Stimulated activated CD4-positive, alpha-beta T cell treated with anti-CD3 and anti-CD28 coated beads, Interleukin-4, amount 100 ng/mL, for 24 hours (primary cell): ENCODE data around the gene ASAP2.

Experiments
- DNase-seq: peaks from one replicate; pipeline ENCODE4 v3.0.0-alpha.2; 2020

ASAP2 gene

GRCh38 chr2:9232166-9232479 lies 25.5 kb downstream of the ASAP2 start:
- no peak for DNase-seq

DNA sequence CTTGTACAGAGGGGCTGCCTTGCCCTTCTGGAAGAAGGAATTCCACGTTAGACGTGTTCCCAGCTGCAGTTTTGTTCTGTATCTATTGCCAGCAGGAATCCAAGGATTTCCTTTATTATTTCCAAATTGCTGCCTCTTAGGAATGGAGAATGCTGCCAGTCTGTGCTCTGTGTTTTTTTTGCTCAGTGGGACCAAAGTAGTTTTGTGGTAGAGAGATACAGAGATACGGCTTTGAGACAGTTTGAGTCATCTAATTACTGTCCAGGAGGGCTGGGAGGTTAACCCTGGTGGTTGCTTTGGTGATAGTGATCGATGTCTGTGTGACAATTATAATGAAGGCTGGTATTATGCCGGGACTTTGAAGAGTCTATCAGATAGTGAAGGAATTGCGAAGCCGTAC lies 26.3 kb downstream of the ASAP2 start:
- DNase-seq, result no peak

GRCh38 chr2:9234680-9235146 lies 28.1 kb downstream of the ASAP2 start:
- DNase-seq, result no peak

DNA sequence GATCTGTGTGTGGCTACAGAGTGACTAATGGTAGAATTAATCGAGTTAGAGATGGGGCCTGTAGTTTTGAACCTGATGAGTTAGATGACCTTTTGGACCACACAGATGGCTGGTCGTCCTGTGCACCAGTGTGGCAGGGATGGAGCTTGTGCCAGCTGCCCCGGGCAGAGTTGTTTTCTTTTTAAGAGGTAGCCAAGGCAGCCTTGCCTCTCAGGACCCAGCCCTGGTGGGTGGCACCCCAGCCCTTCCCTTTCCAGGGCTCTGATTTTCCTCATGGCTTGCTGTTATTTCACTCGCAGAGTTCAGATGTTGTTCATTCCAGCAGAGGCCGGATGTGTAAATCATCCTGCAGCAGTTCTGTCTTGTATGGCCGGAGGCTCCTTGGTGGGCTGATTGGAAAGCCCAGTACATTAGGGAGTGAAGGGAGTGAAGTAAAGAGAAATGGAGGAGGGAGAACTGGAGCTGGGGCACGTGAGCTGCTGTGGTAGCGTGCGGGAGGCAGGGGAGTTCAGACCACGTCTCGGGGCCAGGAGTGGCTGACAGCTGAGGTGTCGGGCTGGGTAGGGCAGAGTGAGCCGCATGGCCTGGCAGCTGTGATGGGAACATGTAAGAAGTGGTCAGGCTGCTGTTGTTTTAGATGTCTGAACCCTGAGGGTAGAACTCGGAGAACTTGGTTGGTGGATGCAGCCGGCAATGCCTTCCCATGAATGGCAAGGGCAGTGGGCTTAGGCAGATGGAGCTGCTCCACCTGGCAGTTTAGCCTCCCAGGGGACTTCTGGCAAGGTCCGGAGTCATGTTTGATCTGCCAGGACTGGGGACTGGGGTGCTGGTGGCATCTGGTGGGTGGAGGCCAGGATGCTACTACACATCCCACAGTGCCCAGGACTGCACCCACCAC lies 28.8 kb downstream of the ASAP2 start:
- DNase-seq, result no peak

DNA sequence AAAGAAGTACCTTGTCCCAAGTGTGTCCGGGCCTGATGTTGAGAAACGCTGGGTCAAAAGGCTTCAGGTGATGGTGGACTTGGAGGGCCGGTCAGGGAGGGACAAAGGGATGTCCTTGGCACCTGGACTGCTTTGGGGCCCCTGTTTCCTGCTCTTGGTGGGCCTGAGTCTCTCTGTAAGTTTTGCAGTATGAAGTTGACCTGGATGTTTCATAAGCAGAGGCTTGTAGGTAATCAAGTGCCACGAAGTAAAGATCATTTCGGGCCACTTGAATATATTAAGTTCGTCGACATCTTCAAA lies 29.4 kb downstream of the ASAP2 start:
- no peak for DNase-seq

- DNase-seq, result no peak
These were observed 30.3 kb downstream of the ASAP2 start for GRCh38 chr2:9236867-9237266.

GRCh38 chr2:9237831-9238230 lies 31.2 kb downstream of the ASAP2 start:
- no peak for DNase-seq

DNA sequence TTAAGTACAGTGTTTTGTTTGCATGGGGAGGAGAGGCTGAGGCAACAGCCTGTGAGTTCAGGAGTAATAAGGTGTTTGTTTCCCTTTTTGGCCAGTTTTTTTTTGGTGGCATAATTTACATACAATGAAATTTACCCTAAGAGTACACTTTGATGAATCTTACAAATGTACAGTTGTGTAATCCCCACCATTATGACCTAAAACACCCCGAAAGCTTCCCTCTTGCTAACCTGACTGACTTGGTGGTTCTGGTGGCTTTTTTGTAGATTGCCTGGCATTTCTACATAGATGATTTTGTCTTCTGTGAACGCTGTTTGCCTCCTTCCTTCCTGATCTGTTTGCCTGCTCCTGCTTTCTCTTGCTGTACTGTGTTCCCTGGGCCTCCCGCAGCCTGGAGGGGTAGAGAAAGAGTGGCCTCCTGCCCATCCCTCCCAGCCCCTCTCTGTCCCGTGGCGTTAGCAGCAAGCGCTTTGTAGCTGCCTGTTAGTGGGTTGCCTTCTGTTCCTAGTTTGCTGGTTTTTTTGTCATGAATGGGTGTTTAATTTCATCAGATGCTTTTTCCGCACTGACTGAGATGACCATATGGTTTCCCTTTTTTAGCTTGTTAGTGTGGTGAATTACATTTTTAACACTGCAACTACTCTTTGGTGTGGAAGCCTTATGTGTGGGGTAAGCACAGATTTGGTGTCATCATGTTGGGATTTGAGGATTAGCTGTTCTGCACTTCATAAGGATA lies 32.1 kb downstream of the ASAP2 start:
- DNase-seq, result no peak

DNA sequence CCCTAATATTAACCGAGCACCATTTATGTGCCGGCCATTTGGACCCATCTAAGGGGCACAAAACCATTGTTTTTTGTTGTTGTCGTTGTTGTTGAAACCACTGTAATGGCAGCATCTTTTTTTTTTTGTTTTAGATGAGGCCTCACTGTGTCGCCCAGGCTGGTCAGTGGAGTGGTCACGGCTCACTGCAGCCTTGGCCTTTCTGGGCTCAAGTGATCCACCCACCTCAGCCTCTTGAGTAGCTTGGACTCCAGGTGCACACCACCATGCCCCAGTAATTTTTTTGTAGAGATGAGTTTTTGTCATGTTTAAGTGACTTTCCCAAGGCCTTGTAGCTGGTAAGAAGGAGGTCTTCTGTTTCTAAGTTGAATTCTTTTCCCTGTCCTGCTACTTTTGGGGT lies 33.0 kb downstream of the ASAP2 start:
- no peak for DNase-seq

GRCh38 chr2:9240745-9241144 lies 34.1 kb downstream of the ASAP2 start:
- DNase-seq, result no peak

GRCh38 chr2:9241233-9241632 lies 34.6 kb downstream of the ASAP2 start:
- no peak for DNase-seq

DNA sequence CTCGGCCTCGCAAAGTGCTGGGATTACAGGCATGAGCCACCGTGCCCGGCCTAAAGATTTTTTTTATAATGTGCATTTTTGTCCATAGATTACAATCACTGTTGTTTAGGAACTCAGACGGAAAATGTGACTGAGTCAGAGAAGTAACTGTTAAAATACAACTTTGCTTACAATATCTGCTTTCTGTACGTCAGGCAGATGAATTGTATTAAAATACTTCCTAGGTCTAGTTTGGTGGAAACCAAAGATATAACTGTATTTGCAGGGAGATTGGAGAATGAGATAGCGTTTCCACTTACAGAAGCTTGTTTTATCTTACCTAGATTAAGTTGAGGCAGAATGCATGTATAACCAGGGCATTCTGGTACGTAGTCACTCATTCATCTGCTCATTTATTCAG lies 36.7 kb downstream of the ASAP2 start:
- no peak for DNase-seq

- no peak for DNase-seq
These were observed 38.5 kb downstream of the ASAP2 start for GRCh38 chr2:9244985-9245544.

DNA sequence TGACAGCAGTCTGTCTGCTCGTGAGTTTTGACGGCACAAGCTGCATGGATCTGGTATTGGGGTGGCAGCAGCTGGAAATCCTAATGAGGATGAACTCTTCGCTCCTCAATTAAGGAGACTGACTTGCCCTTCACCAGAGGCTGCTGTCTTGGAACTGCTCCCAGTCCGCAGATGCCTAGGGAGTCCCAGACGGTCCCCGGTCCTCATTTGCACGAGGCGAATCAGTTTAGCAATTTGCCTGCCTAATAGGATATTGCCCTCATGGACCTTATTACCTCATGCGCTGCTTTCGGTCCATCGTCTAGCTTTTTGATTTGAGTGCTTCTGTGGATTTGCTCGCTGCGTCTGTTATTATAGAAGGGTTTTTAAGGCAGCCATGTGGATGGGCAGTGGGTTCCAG lies 40.6 kb downstream of the ASAP2 start:
- DNase-seq, result no peak

DNA sequence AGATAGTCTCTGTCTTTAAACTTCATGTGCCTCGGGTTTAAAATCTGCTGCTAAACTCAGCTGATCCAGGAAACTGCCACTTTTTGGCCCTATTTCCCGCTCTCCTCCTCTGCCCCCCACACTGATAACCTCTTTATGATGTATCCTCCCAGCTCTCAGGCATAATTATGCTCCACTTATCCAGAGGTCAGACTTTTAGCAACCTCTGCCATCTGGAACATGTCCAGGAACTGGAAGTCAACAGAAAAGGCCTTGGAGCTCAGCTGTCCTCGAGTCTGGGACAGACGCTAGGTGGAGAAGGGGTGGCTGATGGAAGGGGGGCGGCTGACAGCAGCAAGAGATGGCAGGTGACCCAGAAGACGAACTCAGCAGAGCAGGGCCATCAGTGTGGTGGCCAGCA lies 41.2 kb downstream of the ASAP2 start:
- no peak for DNase-seq

- no peak for DNase-seq
These were observed 41.8 kb downstream of the ASAP2 start for GRCh38 chr2:9248363-9248762.

DNA sequence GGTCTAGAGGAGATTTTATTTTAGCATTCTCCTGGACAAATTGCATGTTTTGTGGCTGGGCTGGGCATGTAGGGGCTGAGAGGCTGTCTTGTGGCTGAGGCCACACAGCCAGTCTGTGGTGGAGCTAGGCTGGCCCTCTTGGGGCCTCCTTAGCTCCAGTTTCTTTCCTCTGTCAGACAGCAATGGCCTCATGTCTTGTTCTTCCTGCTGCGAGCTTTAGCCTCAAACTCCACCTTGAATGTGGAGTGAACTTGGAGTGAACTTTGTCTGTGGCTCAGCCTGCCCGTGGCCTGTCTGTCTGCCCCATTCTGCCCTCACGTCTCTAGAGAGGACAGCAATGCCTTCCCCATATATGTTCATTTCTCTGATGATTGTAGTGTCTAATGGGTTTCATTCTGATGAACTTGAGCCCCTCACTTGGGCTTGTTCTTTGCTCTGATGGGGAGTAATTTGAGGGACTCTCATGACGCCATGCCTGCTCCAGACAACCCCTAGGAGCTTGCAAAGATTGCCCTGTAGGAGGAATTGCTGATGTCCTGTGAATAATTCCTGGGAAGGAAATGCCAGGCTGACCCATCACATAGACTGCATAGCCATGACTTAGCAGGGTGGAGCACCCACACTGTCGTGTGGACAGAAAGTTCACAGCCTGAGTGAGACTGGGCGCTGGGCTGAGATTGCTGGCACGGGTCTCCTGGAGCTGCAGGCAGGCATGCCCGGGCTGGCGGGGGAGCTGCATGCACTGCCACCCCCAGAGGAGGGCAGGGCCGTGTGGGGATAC lies 42.6 kb downstream of the ASAP2 start:
- no peak for DNase-seq

- no peak for DNase-seq
These were observed 43.5 kb downstream of the ASAP2 start for GRCh38 chr2:9250091-9250490.

- no peak for DNase-seq
These were observed 44.0 kb downstream of the ASAP2 start for GRCh38 chr2:9250498-9251153.

DNA sequence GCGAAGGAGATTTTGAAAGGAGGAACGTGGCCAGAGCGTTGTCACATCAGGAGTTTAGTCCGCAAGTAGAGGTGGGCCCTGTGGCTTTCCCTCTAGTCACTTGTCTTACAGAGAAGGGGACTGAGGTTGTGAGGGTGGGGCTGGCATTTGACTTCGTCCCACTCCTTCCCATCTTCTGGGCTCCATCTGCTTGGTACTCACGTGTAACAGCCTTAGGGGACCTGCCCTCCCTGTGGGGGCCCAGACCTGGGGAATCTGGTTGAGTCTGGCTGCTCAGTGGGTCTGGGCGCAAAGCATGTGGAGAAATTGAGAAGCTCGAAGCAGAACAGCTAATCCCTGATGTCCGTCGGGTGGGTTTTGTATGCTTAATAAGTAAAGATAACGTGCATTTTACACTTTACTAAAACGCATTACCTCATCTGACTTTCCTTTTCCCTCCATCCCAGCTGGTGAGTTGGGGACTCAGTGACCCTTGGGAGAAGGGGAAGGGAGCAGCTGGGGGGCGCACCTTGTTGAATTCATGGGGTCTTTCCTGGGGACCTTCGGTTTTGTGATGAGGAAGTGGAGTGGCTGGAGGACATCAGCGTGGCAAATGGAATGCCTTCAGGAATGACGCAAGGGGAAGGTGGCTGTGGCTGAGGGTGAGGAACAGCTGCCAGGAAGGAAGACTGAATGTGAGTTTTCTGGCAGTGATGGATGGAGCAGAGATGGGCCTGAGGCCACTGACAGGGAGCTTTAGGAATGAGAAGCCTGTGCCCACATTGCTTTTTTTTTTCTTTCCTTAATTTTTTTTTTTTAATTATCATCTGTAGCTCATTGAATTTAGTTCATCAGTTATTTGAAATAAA lies 44.8 kb downstream of the ASAP2 start:
- no peak for DNase-seq

DNA sequence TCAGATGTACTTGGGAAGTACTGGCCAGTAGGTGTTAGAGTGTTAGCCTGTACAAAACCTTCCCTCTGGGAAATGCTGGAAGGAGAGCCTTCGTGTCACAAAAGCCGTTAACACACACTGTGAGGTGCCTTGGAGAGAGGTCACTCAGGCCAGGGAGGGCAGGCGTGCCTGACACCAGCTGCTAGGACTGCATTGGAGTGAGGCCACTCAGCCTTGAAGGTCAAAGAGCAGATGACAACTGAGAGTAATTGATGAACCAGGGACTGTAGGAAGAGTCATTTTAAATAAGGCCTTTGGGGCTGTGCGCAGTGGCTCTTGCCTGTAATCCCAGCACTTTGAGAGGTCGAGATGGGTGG lies 45.4 kb downstream of the ASAP2 start:
- no peak for DNase-seq

DNA sequence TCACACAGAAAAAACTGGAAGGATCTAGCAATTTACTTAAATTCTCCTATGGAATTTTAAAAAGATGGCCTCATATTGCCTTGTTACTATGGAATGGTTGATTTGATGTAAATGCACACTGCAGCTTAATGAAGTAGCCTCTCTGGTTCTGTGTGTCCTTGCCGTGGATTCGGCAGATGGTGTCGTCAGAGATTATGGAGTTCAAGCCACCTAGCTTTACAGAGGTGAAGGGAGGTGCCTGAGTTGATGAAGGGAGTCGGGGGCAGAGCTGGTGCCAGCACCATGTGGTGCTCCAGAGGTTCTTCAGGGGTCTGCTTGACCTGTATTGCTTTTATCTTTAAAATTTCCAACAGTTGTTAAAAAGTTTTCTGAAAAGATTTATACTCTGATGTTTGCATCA lies 48.8 kb downstream of the ASAP2 start:
- DNase-seq, result no peak
